OCI-LY3 (cell line): ENCODE results near the gene POLE4.

Source experiments
- H2AFZ ChIP-seq: fragments of 200-600, 300-600 bp; shearing (Covaris generic); 2 replicates; pipeline ENCODE4 v1.6.0; 2014; ENCODE audit warnings: antibody characterized with exemption, low read depth, low read length
- H3K27ac ChIP-seq: fragments of 200-600, 300-600 bp; sonication (generic); 2 replicates; pipeline ENCODE4 v1.5.1; 2014; ENCODE audit warnings: mild to moderate bottlenecking, low read length, moderate library complexity, mixed read lengths
- H3K27me3 ChIP-seq: fragments of 200-600, 300-600 bp; sonication (generic); 2 replicates; pipeline ENCODE4 v1.6.1; 2014; ENCODE audit warnings: low read depth, low read length, mixed read lengths
- H3K36me3 ChIP-seq: fragments of 200-600, 300-600 bp; sonication (generic); replicated peaks from 2 replicates; pipeline ENCODE3; 2014; ENCODE audit warnings: low read depth, low read length, mixed read lengths
- H3K4me1 ChIP-seq: fragments of 300-600, 200-600 bp; sonication (generic); 2 replicates; pipeline ENCODE4 v1.6.1; 2014; ENCODE audit warnings: low read length, mixed read lengths
- H3K4me2 ChIP-seq: fragments of 200-600, 300-600 bp; sonication (generic); 2 replicates; pipeline ENCODE4 v1.6.1; 2014; ENCODE audit warnings: low read length, mixed read lengths
- H3K4me3 ChIP-seq: fragments of 300-600, 200-600 bp; sonication (generic); 2 replicates; pipeline ENCODE4 v1.5.1; 2014; ENCODE audit warnings: antibody characterized with exemption, mild to moderate bottlenecking, low read length, moderate library complexity
- H3K79me2 ChIP-seq: fragments of 300-600, 200-600 bp; shearing (Covaris generic); 2 replicates; pipeline ENCODE4 v1.6.1; 2014; ENCODE audit warnings: mild to moderate bottlenecking, low read length, mixed read lengths
- H3K9ac ChIP-seq: fragments of 300-600, 200-600 bp; shearing (Covaris generic); 2 replicates; pipeline ENCODE4 v1.6.0; 2014; ENCODE audit warnings: mild to moderate bottlenecking, low read length, moderate library complexity
- H3K9me3 ChIP-seq: fragments of 200-600, 300-600 bp; shearing (Covaris generic); 2 replicates; pipeline ENCODE4 v1.6.1; 2014; ENCODE audit warnings: low read length, mixed read lengths; ENCODE audit not compliant: insufficient read depth
- H4K20me1 ChIP-seq: fragments of 200-600, 300-600 bp; sonication (generic); 2 replicates; pipeline ENCODE4 v1.6.1; 2016; ENCODE audit warnings: low read length, mixed read lengths; ENCODE audit not compliant: insufficient read depth
- EZH2phosphoT487 ChIP-seq: fragments of 200-600 bp; shearing (Covaris generic); IDR thresholded peaks from 2 replicates; pipeline ENCODE4 v1.6.1; 2018; ENCODE audit warnings: antibody characterized with exemption, mixed run types, low read depth
- TF ChIP-seq, protein P1 (sequence below): fragments of 200-600, 300-600 bp; sonication (generic); IDR thresholded peaks from 2 replicates; pipeline ENCODE4 v1.5.1; 2014; ENCODE audit warnings: antibody characterized with exemption, low read length, low read depth

POLE4 gene

DNA sequence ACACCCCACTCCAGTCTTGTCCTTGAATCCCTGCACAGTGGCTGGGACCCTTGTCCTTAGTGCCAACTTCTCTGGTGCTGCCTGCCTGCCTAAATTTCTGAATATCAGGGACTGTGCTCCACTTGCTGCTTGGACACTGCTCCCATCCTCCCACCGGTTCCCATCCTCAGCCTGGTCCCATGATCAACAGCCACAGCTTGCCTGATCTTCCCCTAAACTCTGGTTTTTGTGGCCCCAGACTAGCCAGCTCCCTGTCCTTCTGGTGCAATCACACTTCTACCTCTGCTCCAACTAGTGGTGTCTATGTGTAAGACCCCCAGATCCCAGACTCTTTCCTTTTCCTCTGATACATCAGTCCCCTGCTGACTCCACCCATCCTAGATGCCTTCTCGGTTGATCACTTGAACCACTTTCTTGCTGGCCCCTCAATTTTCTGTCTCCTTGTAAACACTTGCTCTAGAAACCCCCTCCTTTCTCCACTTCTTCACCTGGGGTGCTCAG is 37.2 kb upstream of the POLE4 start:
- Histone ChIP-seq H4K20me1 (no peaks in the 10 kb centered on the region), H3K9me3 (no peaks in the 10 kb centered on the region), H3K9ac (no peak overlapping the region), H3K4me2 (no peak overlapping the region), H3K27me3 (no peaks in the 10 kb centered on the region), H3K4me1 (no peaks in the 10 kb centered on the region), H3K27ac (no peak overlapping the region), H2AFZ (no peak overlapping the region), H3K36me3 (no peaks in the 10 kb centered on the region), H3K79me2 (no peaks in the 10 kb centered on the region), H3K4me3 (no peak overlapping the region)
- TF ChIP-seq EZH2phosphoT487 = no peak

DNA sequence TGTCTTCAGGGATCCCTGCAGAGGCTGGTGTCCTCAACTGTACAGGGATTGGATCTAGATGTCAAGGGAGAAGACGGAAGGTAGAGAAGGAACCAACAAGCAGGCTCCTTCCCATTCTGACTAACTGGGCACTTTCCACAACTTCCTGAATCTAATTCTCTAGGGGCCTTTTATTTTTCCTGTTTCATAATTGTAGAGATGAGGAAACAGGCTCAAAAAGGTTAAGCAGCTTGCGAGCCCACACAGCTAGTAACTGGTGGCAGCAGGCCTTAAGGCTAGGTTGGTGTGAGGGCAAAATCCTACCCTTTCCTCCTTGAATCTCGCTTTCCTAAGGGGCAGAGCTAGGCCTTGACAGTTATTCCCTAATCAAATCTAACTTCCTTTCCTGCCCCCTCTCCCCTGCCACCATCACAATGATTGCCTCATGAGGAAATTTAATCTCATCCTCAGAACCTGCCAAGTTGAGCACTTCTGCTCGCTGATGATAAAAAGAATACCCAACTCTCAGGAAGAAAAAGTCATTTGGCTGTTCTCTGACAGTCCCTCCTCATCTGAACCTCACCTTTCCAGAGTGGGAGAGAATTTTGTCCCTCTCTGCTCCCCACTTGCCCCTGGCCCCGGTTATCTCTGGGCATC is 35.7 kb upstream of the POLE4 start:
- no peak for TF ChIP-seq EZH2phosphoT487
- TF ChIP-seq, protein P1, sequence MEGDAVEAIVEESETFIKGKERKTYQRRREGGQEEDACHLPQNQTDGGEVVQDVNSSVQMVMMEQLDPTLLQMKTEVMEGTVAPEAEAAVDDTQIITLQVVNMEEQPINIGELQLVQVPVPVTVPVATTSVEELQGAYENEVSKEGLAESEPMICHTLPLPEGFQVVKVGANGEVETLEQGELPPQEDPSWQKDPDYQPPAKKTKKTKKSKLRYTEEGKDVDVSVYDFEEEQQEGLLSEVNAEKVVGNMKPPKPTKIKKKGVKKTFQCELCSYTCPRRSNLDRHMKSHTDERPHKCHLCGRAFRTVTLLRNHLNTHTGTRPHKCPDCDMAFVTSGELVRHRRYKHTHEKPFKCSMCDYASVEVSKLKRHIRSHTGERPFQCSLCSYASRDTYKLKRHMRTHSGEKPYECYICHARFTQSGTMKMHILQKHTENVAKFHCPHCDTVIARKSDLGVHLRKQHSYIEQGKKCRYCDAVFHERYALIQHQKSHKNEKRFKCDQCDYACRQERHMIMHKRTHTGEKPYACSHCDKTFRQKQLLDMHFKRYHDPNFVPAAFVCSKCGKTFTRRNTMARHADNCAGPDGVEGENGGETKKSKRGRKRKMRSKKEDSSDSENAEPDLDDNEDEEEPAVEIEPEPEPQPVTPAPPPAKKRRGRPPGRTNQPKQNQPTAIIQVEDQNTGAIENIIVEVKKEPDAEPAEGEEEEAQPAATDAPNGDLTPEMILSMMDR = no peak
- Histone ChIP-seq H3K4me3 (no peak overlapping the region), H3K27me3 (no peaks in the 10 kb centered on the region)

DNA sequence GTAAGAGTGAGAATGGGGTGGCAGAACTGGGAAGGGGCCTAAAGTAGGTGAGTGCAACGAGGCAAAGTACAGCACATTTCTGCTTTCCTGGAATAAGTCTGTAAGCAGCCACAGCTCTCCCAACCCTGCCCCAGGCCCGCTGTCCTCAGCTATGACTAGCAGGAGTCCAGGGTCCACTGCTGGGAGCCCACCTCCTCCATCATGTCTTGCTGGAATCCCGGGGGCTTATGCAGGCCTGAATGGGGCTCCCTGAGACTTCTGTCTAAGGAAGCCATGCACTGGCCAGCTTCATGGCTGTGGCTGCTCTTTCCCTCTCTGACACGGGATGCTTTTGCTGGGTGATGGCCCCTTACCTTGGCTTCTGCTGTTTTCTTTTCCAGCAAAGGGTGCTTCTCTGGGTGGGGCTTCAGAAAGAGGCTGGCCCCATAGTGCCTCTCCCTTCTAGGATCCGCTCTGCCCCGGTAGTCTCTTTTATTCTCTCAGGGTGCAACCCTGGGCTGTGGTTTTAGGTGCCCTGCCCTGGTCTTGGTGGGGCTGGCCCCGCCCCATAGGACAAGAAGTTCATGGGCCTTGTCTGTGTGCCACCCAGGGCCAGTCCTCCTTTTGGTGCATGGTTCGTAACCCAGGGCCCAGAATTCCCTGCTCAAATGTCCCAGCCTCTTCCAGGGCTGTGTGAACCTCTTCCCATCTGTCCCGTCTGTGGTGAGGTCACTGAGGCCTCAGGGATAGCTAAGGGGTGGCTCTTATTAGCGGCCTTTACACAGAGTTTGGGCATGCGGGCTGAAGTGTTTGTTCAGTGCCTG is 33.8 kb upstream of the POLE4 start:
- no peak overlapping the region for H3K27ac ChIP-seq
- no peaks in the 10 kb centered on the region for H4K20me1 ChIP-seq
- H3K4me2 ChIP-seq = no peak overlapping the region

More for the DNA sequence above, 35.7 kb upstream of the POLE4 start:
- H3K4me2 ChIP-seq = no peak overlapping the region
- no peak overlapping the region for H3K27ac ChIP-seq
- H4K20me1 ChIP-seq = no peaks in the 10 kb centered on the region
- H3K4me1 ChIP-seq = no peaks in the 10 kb centered on the region
- H3K36me3 ChIP-seq = no peaks in the 10 kb centered on the region
- no peaks in the 10 kb centered on the region for H3K9me3 ChIP-seq
- H2AFZ ChIP-seq = no peak overlapping the region
- H3K79me2 ChIP-seq = no peaks in the 10 kb centered on the region
- H3K9ac ChIP-seq = no peak overlapping the region

DNA sequence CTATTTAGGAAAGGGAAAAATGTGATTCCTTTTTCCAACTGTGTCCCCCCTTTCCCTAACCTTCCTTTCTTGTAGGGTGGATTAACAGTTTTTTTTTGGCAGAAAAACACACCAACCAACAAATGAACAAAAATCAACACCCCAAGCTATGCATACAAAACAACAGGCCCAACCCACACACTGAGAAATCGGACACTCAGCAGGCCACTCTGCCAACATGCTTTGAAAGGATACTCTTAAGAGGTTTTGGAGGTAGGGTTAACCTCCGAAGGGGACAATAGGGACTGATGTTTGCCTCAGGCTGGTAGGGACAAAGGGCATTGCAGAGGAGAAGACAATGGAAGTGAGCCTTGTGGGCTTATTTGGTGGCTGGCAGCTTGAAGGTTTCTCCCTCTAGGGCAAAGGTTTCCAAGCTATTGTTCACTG is 33.1 kb upstream of the POLE4 start:
- no peak for TF ChIP-seq EZH2phosphoT487
- TF ChIP-seq, protein P1 = no peak
- no peak overlapping the region for H3K4me2 ChIP-seq

More for the DNA sequence above, 33.8 kb upstream of the POLE4 start:
- Histone ChIP-seq H3K27me3 (no peaks in the 10 kb centered on the region), H2AFZ (no peak overlapping the region), H3K4me3 (no peak overlapping the region), H3K79me2 (no peaks in the 10 kb centered on the region), H3K36me3 (no peaks in the 10 kb centered on the region), H3K9me3 (no peaks in the 10 kb centered on the region), H3K9ac (no peak overlapping the region), H3K4me1 (no peaks in the 10 kb centered on the region)
- TF ChIP-seq, protein P1 = no peak
- no peak for TF ChIP-seq EZH2phosphoT487

More for the DNA sequence above, 33.1 kb upstream of the POLE4 start:
- Histone ChIP-seq H3K27me3 (peaks cover 3% of the 10 kb centered on the region; the same call in 1 of the 2 replicates), H3K4me3 (no peak overlapping the region), H3K4me1 (no peaks in the 10 kb centered on the region), H3K27ac (no peak overlapping the region), H3K9ac (no peak overlapping the region), H2AFZ (no peak overlapping the region), H3K9me3 (no peaks in the 10 kb centered on the region), H3K36me3 (no peaks in the 10 kb centered on the region), H3K79me2 (no peaks in the 10 kb centered on the region), H4K20me1 (no peaks in the 10 kb centered on the region)
